Gastroesophageal sphincter (tissue), 4 donors: Measurements from ENCODE around the gene DISC1. TPM values are rescaled to one million over a fixed set of nuclear protein-coding genes. Genes with fewer than 3 reads are reported as not detected.

ENCODE experiments used
- ATAC-seq: fragments of 150-250 bp; one replicate; pipeline ENCODE4 v1.9.1; 2016; ENCODE audit warnings: mild to moderate bottlenecking, moderate library complexity
- H3K27ac ChIP-seq, 4 donors: fragments of 200-600 bp; sonication (generic) in 3 of 4; 1 replicate in 3 of 4; 2 replicates in 1 of 4; pipeline ENCODE4 v1.5.1; 2016 to 2019
- H3K27me3 ChIP-seq: fragments of 200-600 bp; sonication (generic); one replicate; pipeline ENCODE4 v1.5.1; 2019
- H3K36me3 ChIP-seq, 2 donors: fragments of 200-600 bp; sonication (generic); one replicate each; pipeline ENCODE4 v1.5.1; 2019; ENCODE audit warnings: control low read depth in 1 of 2
- H3K4me1 ChIP-seq, 3 donors: fragments of 200-600 bp; sonication (generic); 1 replicate in 2 of 3; 2 replicates in 1 of 3; pipeline ENCODE4 v1.5.1; 2016 to 2019; ENCODE audit warnings: control low read depth in 2 of 3
- H3K4me3 ChIP-seq, 2 donors: fragments of 200-600 bp; sonication (generic); one replicate each; pipeline ENCODE4 v1.5.1; 2019; ENCODE audit warnings: mild to moderate bottlenecking in 1 of 2, moderate library complexity in 1 of 2
- H3K9me3 ChIP-seq, 3 donors: fragments of 200-600 bp; sonication (generic); one replicate each; pipeline ENCODE4 v1.5.1; 2017 to 2019; ENCODE audit warnings: control low read depth in 2 of 3
- EP300 ChIP-seq: sonication (generic); formaldehyde crosslinking; IDR thresholded peaks from one replicate; pipeline ENCODE4 v1.6.1; 2017; ENCODE audit warnings: antibody characterized with exemption, mild to moderate bottlenecking
- POLR2A ChIP-seq, 2 donors: fragments of 450-650 bp; IDR thresholded peaks; one replicate each; pipeline ENCODE4 v1.6.1; 2017; ENCODE audit warnings: antibody characterized with exemption in 2 of 2, mild to moderate bottlenecking in 2 of 2, moderate library complexity in 1 of 2
- POLR2AphosphoS5 ChIP-seq: sonication (generic); formaldehyde crosslinking; IDR thresholded peaks from one replicate; pipeline ENCODE4 v1.6.1; 2017; ENCODE audit warnings: antibody characterized with exemption
- WGBS, 2 donors: methylation state at CpG; one replicate each; pipeline ENCODE4 v1.1.5; 2018; ENCODE audit warnings: low coverage in 1 of 2; 5-methylcytosine and 5-hydroxymethylcytosine counted together
- total RNA-seq, 4 donors: library from RNA; depleted of rRNA; stranded (reverse); fragments of >200 nt; gene quantifications; one replicate each; pipeline ENCODE4 v1.1.0, GENCODE V29; 2016
- TF ChIP-seq, protein P1 (sequence below), 4 experiments: fragments of 200-600 bp in 2 of 4; fragments of 450-650 bp in 2 of 4; sonication (generic) in 1 of 4; IDR thresholded peaks; one replicate each; pipeline ENCODE4 v1.5.1; 2017 to 2019; ENCODE audit warnings: antibody characterized with exemption in 4 of 4, mild to moderate bottlenecking in 2 of 4, moderate library complexity in 2 of 4

The DISC1 gene
- total RNA-seq, 4 donors from 2014 or later: 4.4 to 9.8 (median 6.8) TPM

GRCh38 chr1:232005300-232005699, 378.7 kb downstream of the DISC1 start:
- no peak for TF ChIP-seq EP300
- no peak overlapping the region for H3K4me3 ChIP-seq
- WGBS, 2 donors: 100% methylated on average over 1 of the region's 1 CpG
- H3K27me3 ChIP-seq: no peaks in the 10 kb centered on the region
- H3K4me1 ChIP-seq: no peaks in the 10 kb centered on the region
- H3K36me3 ChIP-seq: no peaks in the 10 kb centered on the region
- H3K27ac ChIP-seq: no peak overlapping the region
- no peak for ATAC-seq
- H3K9me3 ChIP-seq: no peaks in the 10 kb centered on the region

DNA sequence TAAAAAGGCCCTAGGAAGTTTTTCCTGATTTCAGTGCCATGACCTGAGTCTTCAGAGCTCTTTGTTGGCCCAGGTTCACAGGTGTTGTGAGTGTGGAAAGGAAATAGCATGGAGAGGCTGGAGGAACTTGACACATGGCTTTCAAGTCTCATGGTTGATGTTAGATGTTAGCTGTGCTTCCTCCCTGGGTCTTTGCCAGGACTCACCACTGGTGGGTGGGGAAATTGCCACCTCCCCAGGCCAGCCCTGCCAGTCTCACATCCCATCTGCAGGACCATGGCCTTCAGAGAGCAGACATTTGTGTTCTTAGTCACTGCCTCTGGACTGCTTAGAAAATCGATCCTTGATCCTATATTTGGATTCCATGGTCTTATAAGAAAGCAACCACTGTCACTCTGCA, 383.2 kb downstream of the DISC1 start:
- ATAC-seq: no peak
- H3K27me3 ChIP-seq: no peaks in the 10 kb centered on the region

GRCh38 chr1:232011961-232012360, 385.4 kb downstream of the DISC1 start:
- no peaks in the 10 kb centered on the region for H3K9me3 ChIP-seq
- peaks cover 0 to 37% (median 7%) of the 10 kb centered on the region in 3 donors for H3K4me1 ChIP-seq
- H3K36me3 ChIP-seq: no peaks in the 10 kb centered on the region
- WGBS, 2 donors: 77 to 91% methylated on average over 4 to 6 of the region's 6 CpGs
- no peaks in the 10 kb centered on the region for H3K27me3 ChIP-seq
- H3K27ac ChIP-seq: peak overlapping the region in 1 of 4 donors; percentile 64
- no peak for ATAC-seq
- no peak overlapping the region for H3K4me3 ChIP-seq
- TF ChIP-seq, protein P1, sequence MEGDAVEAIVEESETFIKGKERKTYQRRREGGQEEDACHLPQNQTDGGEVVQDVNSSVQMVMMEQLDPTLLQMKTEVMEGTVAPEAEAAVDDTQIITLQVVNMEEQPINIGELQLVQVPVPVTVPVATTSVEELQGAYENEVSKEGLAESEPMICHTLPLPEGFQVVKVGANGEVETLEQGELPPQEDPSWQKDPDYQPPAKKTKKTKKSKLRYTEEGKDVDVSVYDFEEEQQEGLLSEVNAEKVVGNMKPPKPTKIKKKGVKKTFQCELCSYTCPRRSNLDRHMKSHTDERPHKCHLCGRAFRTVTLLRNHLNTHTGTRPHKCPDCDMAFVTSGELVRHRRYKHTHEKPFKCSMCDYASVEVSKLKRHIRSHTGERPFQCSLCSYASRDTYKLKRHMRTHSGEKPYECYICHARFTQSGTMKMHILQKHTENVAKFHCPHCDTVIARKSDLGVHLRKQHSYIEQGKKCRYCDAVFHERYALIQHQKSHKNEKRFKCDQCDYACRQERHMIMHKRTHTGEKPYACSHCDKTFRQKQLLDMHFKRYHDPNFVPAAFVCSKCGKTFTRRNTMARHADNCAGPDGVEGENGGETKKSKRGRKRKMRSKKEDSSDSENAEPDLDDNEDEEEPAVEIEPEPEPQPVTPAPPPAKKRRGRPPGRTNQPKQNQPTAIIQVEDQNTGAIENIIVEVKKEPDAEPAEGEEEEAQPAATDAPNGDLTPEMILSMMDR (IDR thresholded peaks at IDR 0.05): no peak
- TF ChIP-seq POLR2AphosphoS5: no peak
- no peak for TF ChIP-seq POLR2A (IDR thresholded peaks at IDR 0.05)
- no peak for TF ChIP-seq EP300

More for the DNA sequence above, 383.2 kb downstream of the DISC1 start:
- TF ChIP-seq EP300 (no peak), POLR2A (IDR thresholded peaks at IDR 0.05) (no peak), POLR2AphosphoS5 (no peak)
- TF ChIP-seq, protein P1 (IDR thresholded peaks at IDR 0.05): no peak
- Histone ChIP-seq H3K4me1 (peaks cover 0 to 34% (median 7%) of the 10 kb centered on the region in 3 donors), H3K4me3 (no peak overlapping the region), H3K9me3 (no peaks in the 10 kb centered on the region), H3K27ac (no peak overlapping the region), H3K36me3 (no peaks in the 10 kb centered on the region)
- 86 to 100% methylated on average over 1 of the region's 1 CpG for WGBS, 2 donors

DNA sequence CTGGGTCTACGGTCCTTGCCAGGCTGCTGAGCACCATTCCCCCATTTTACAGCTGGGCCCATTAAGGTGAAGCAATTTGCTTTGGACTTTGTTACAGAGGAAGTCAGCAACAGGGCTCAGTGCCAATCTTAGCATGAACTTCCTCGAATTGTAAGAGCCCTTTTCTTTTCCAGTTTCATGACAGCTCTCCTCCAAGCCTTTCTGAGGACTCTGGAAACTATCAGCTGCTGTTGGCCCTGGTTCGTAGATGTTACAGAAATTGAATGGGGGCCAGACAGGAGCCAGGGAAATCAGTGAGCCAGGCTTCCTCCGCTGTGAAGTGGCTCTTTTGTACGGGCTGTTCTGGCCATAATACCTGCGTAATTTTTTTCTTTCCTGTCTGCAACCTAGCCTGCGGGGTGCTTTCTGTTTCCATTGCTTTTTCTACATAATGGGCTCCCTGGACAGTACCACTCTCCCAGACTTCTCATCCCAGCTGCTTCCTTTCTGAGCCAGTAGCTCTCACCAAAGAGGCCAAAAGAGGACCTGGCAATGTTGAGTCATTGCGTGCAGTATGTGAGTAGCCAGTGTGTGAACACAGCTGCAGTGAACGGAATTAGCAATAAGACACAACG, 386.3 kb downstream of the DISC1 start:
- H3K4me3 ChIP-seq: no peak overlapping the region
- ATAC-seq: peak; percentile 90
- 15 to 23% methylated on average over 6 to 10 of the region's 10 CpGs for WGBS, 2 donors

DNA sequence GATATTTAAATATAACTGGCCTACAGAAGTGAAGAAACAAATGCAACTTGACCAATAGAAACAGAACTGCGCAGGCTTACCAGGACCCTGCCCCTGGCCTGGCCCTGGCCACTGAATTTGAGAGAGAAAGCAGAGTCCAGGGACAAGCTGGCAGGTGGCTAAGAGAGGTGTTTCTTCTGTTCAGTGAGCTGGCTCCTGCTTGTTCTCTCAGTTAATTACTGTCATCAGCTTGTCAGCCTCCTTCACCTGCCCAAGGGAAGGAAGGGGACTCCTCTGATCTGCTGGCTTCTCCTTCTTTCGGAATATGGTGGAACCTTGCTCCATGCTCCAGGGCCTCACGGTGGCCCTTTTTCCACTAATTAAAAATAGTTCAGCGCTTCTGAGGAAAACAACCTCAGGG, 388.4 kb downstream of the DISC1 start:
- no peaks in the 10 kb centered on the region for H3K9me3 ChIP-seq
- ATAC-seq: no peak
- no peak overlapping the region for H3K4me3 ChIP-seq
- WGBS, 2 donors: 71 to 100% methylated on average over 1 to 2 of the region's 4 CpGs
- TF ChIP-seq POLR2AphosphoS5 (no peak), EP300 (no peak), POLR2A (IDR thresholded peaks at IDR 0.05) (no peak)
- TF ChIP-seq, protein P1 (IDR thresholded peaks at IDR 0.05): no peak
- H3K4me1 ChIP-seq: peaks cover 0 to 37% (median 7%) of the 10 kb centered on the region in 3 donors
- no peak overlapping the region for H3K27ac ChIP-seq
- no peaks in the 10 kb centered on the region for H3K36me3 ChIP-seq
- no peaks in the 10 kb centered on the region for H3K27me3 ChIP-seq

More for the DNA sequence above, 386.3 kb downstream of the DISC1 start:
- no peaks in the 10 kb centered on the region for H3K27me3 ChIP-seq
- TF ChIP-seq POLR2AphosphoS5: peak; percentile 43
- TF ChIP-seq POLR2A (IDR thresholded peaks at IDR 0.05): no peak
- no peak for TF ChIP-seq EP300
- peak overlapping the region in 3 of 4 donors; percentile 56 to 68 (median 64) for H3K27ac ChIP-seq
- H3K9me3 ChIP-seq: no peaks in the 10 kb centered on the region
- peaks cover 0 to 37% (median 7%) of the 10 kb centered on the region in 3 donors for H3K4me1 ChIP-seq
- H3K36me3 ChIP-seq: no peaks in the 10 kb centered on the region

- H3K4me3 ChIP-seq: no peak overlapping the region
- H3K27ac ChIP-seq: no peak overlapping the region
- no peaks in the 10 kb centered on the region for H3K9me3 ChIP-seq
- no peak for ATAC-seq
- WGBS, 2 donors: 86 to 90% methylated on average over 7 of the region's 7 CpGs
- TF ChIP-seq, protein P1 (IDR thresholded peaks at IDR 0.05): no peak
- TF ChIP-seq EP300: no peak
- TF ChIP-seq POLR2AphosphoS5: no peak
- TF ChIP-seq POLR2A (IDR thresholded peaks at IDR 0.05): no peak
- H3K36me3 ChIP-seq: no peaks in the 10 kb centered on the region
- peaks cover 0 to 31% (median 7%) of the 10 kb centered on the region in 3 donors for H3K4me1 ChIP-seq
- no peaks in the 10 kb centered on the region for H3K27me3 ChIP-seq
Measured at GRCh38 chr1:232016616-232017015, 390.0 kb downstream of the DISC1 start.
